ENCODE results near the gene FKBP15. TPM values are rescaled to one million over a fixed set of nuclear protein-coding genes. Genes with fewer than 3 reads are reported as not detected.

FKBP15 gene
- total RNA-seq, 3 donors from 2014 or later = 23.3 to 41.0 (median 36.8) TPM

- Histone ChIP-seq H3K9me3 (no peaks in the 10 kb centered on the region), H3K4me3 (no peak overlapping the region), H3K36me3 (peaks cover 21% of the 10 kb centered on the region), H3K27ac (no peak overlapping the region), H3K27me3 (no peaks in the 10 kb centered on the region), H3K4me1 (no peaks in the 10 kb centered on the region)
- DNase-seq (ENCODE audit: low spot score in 2 of 2) = no peak
- TF ChIP-seq POLR2A (IDR thresholded peaks at IDR 0.05) = no peak
- TF ChIP-seq POLR2AphosphoS5 (IDR thresholded peaks at IDR 0.05) = no peak
- TF ChIP-seq CTCF (IDR thresholded peaks at IDR 0.05) = no peak
- intact Hi-C loops (cut with DNase I; ENCODE audit: low total_unique reads) = loop anchor here (10.0 kb wide), 1 partner anchor 962 kb away; no protein-coding TSS in a partner anchor
Measured at GRCh38 chr9:113177251-113177650, 43.8 kb downstream of the FKBP15 start.

DNA sequence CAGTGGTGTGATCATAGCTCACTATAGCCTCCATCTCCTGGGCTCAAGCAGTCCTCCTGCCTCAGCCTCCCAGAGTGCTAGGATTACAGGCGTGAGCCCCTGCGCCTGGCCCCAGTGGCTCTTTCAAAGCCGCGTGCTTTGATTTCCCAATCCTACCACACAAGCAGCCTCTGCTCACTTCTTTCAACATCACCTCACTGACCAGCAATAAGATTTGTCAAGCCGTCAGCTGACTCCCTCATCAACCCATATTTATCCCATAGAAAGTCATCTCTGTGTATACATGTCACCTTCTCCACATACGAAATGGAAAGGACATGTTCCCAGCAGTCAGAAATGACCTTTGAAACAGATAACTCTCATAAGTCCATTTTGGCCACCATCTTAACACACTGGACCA lies 44.3 kb downstream of the FKBP15 start:
- Histone ChIP-seq H3K9me3 (no peaks in the 10 kb centered on the region), H3K27ac (no peak overlapping the region), H3K27me3 (no peaks in the 10 kb centered on the region), H3K36me3 (peaks cover 16% of the 10 kb centered on the region), H3K4me1 (no peaks in the 10 kb centered on the region), H3K4me3 (no peak overlapping the region)
- intact Hi-C loops (cut with DNase I; ENCODE audit: low total_unique reads) = loop anchor here (10.0 kb wide), 1 partner anchor 962 kb away; no protein-coding TSS in a partner anchor
- TF ChIP-seq CTCF (IDR thresholded peaks at IDR 0.05) (no peak), POLR2A (IDR thresholded peaks at IDR 0.05) (no peak), POLR2AphosphoS5 (IDR thresholded peaks at IDR 0.05) (no peak)
- no peak for DNase-seq (ENCODE audit: low spot score in 2 of 2)

DNA sequence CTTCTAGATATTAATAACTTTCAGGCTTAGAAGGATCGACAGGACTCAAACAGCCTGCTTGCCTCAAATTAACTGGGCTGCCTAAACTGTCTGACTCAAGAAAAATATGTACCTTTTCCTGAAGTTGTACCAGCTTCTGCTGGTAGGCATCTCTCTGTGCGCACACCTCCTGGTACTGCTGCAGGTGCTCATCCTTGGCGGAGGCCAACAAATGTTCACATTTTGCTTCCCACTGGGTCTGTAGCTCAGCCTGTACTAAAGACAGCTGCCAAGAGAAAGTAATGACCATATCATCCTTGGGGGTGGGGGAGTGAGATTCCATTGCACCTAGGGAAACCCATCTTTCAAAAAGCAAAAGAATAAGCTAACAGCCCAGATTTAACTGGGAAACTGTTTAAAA lies 47.7 kb downstream of the FKBP15 start:
- no peak overlapping the region for H3K4me3 ChIP-seq
- peaks cover 28% of the 10 kb centered on the region for H3K36me3 ChIP-seq
- no peaks in the 10 kb centered on the region for H3K9me3 ChIP-seq
- no peak overlapping the region for H3K27ac ChIP-seq
- no peaks in the 10 kb centered on the region for H3K27me3 ChIP-seq
- no peak for DNase-seq (ENCODE audit: low spot score in 2 of 2)
- no peaks in the 10 kb centered on the region for H3K4me1 ChIP-seq
- TF ChIP-seq POLR2A (IDR thresholded peaks at IDR 0.05) = no peak
- TF ChIP-seq CTCF (IDR thresholded peaks at IDR 0.05) = no peak
- TF ChIP-seq POLR2AphosphoS5 (IDR thresholded peaks at IDR 0.05) = no peak
- intact Hi-C loops (cut with DNase I; ENCODE audit: low total_unique reads) = loop anchor here (10.0 kb wide), 1 partner anchor 959 kb away; no protein-coding TSS in a partner anchor

GRCh38 chr9:113168809-113169208 lies 52.3 kb downstream of the FKBP15 start:
- Histone ChIP-seq H3K36me3 (peaks cover 29% of the 10 kb centered on the region), H3K9me3 (no peaks in the 10 kb centered on the region), H3K4me3 (no peak overlapping the region), H3K27me3 (no peaks in the 10 kb centered on the region), H3K4me1 (peaks cover 0 to 8% of the 10 kb centered on the region in 2 donors), H3K27ac (no peak overlapping the region)
- no peak for DNase-seq (ENCODE audit: low spot score in 2 of 2)
- TF ChIP-seq CTCF (IDR thresholded peaks at IDR 0.05) = no peak
- no peak for TF ChIP-seq POLR2AphosphoS5 (IDR thresholded peaks at IDR 0.05)
- no peak for TF ChIP-seq POLR2A (IDR thresholded peaks at IDR 0.05)
- intact Hi-C loops (cut with DNase I; ENCODE audit: low total_unique reads) = no loop called here

- Histone ChIP-seq H3K36me3 (peaks cover 30% of the 10 kb centered on the region), H3K4me1 (peaks cover 0 to 8% of the 10 kb centered on the region in 2 donors), H3K4me3 (no peak overlapping the region), H3K27me3 (no peaks in the 10 kb centered on the region), H3K9me3 (no peaks in the 10 kb centered on the region), H3K27ac (peak overlapping the region in 1 of 2 donors; percentile 7)
- no peak for DNase-seq (ENCODE audit: low spot score in 2 of 2)
- intact Hi-C loops (cut with DNase I; ENCODE audit: low total_unique reads) = no loop called here
- no peak for TF ChIP-seq POLR2A (IDR thresholded peaks at IDR 0.05)
- TF ChIP-seq CTCF (IDR thresholded peaks at IDR 0.05) = no peak
- no peak for TF ChIP-seq POLR2AphosphoS5 (IDR thresholded peaks at IDR 0.05)
Measured at GRCh38 chr9:113166039-113166438, 55.0 kb downstream of the FKBP15 start.
